Natural killer cell (primary cell): ENCODE results near the gene PHF8. TPM values are rescaled to one million over a fixed set of nuclear protein-coding genes. Genes with fewer than 3 reads are reported as not detected.

ENCODE experiments used
- ATAC-seq, 3 donors: fragments of 150-1000 bp in 2 of 3; fragments of 200-7000 bp in 1 of 3; cut with Tn5 transposase; 1 replicate in 1 of 3; 2 replicates in 2 of 3; pipeline ENCODE4 v1.10.0; 2021; ENCODE audit warnings: mild to moderate bottlenecking in 2 of 3, moderate library complexity in 2 of 3
- DNase-seq, 2 donors: peaks; one replicate each; pipeline versions ENCODE4 v3.0.0 to v3.0.0-alpha.2; 2013 to 2021; ENCODE audit warnings: mixed read lengths in 1 of 2
- H3K27ac ChIP-seq: one replicate; pipeline ENCODE4 v1.5.1; 2013; ENCODE audit warnings: mild to moderate bottlenecking, low read length
- H3K27me3 ChIP-seq: one replicate; pipeline ENCODE4 v1.6.1; 2013; ENCODE audit warnings: low read length; ENCODE audit not compliant: control insufficient read depth, insufficient read depth
- H3K36me3 ChIP-seq: one replicate; pipeline ENCODE4 v1.6.1; 2013; ENCODE audit warnings: low read length; ENCODE audit not compliant: control insufficient read depth, insufficient read depth
- H3K4me1 ChIP-seq: one replicate; pipeline ENCODE4 v1.6.1; 2013; ENCODE audit warnings: low read length; ENCODE audit not compliant: control insufficient read depth, insufficient read depth
- H3K4me3 ChIP-seq: one replicate; pipeline ENCODE4 v1.5.1; 2013; ENCODE audit warnings: low read length
- H3K9me3 ChIP-seq: one replicate; pipeline ENCODE4 v1.6.1; 2013; ENCODE audit warnings: low read length; ENCODE audit not compliant: control insufficient read depth, insufficient read depth
- H3K27ac Mint-ChIP-seq, 2 donors: one replicate each; pipeline ENCODE4 v1.8.0; 2022; ENCODE audit warnings: mild to moderate bottlenecking in 2 of 2, mixed read lengths in 2 of 2, moderate library complexity in 1 of 2
- H3K27me3 Mint-ChIP-seq, 2 donors: one replicate each; pipeline ENCODE4 v1.8.0; 2022; ENCODE audit warnings: low read depth in 2 of 2, mixed read lengths in 2 of 2
- H3K36me3 Mint-ChIP-seq: one replicate; pipeline ENCODE4 v1.8.0; 2022; ENCODE audit warnings: mixed read lengths
- H3K4me1 Mint-ChIP-seq, 2 donors: one replicate each; pipeline ENCODE4 v1.8.0; 2022; ENCODE audit warnings: mixed read lengths in 2 of 2
- H3K4me3 Mint-ChIP-seq: one replicate; pipeline ENCODE4 v1.8.0; 2022; ENCODE audit warnings: mild to moderate bottlenecking, moderate library complexity, mixed read lengths
- H3K9me3 Mint-ChIP-seq, 2 donors: one replicate each; pipeline ENCODE4 v1.8.0; 2022; ENCODE audit warnings: mixed read lengths in 2 of 2
- CTCF ChIP-seq: fragments of 200-600 bp; IDR thresholded peaks from one replicate; pipeline ENCODE4 v1.8.0; 2022; ENCODE audit warnings: antibody characterized with exemption
- WGBS: methylation state at CpG from one replicate; pipeline ENCODE4 v1.1.7; 2013; ENCODE audit warnings: missing lambda C conversion rate; ENCODE audit not compliant: insufficient coverage; 5-methylcytosine and 5-hydroxymethylcytosine counted together
- intact Hi-C: fragments of 100-400 bp; cut with micrococcal nuclease; formaldehyde crosslinking; loops from one replicate; pipeline ENCODE4 v1.14.2; 2022
- total RNA-seq, 4 donors: library from RNA; stranded (reverse); fragments of 120-200 nt in 1 of 4; gene quantifications; one replicate each; pipeline versions ENCODE4 v1.2.3 to v1.2.4, GENCODE V29; 2013 to 2022

Gene PHF8
- total RNA-seq, 3 donors from 2014 or later (not counting 1 experiment from before 2014, with no cell fraction given) = 55.4 to 74.1 (median 72.6) TPM

GRCh38 chrX:54063361-54063760, 19.1 kb upstream of the PHF8 start:
- Mint-ChIP-seq H3K36me3 (no peaks in the 10 kb centered on the region), H3K9me3 (no peaks in the 10 kb centered on the region), H3K27ac (no peak overlapping the region), H3K4me3 (no peak overlapping the region), H3K27me3 (no peaks in the 10 kb centered on the region), H3K4me1 (no peaks in the 10 kb centered on the region)
- intact Hi-C loops = no loop called here
- H3K4me1 ChIP-seq = no peaks in the 10 kb centered on the region
- H3K4me3 ChIP-seq = no peak overlapping the region
- H3K9me3 ChIP-seq = no peaks in the 10 kb centered on the region
- no peak for DNase-seq
- TF ChIP-seq CTCF = no peak
- H3K27me3 ChIP-seq = no peaks in the 10 kb centered on the region
- no peak overlapping the region for H3K27ac ChIP-seq
- H3K36me3 ChIP-seq = no peaks in the 10 kb centered on the region
- ATAC-seq = no peak
- WGBS = 87% methylated on average over 2 of the region's 2 CpGs

GRCh38 chrX:54049801-54050200, 5.5 kb upstream of the PHF8 start:
- 56% methylated on average over 3 of the region's 3 CpGs for WGBS
- no peaks in the 10 kb centered on the region for H3K36me3 ChIP-seq
- ATAC-seq = no peak
- peaks cover 7% of the 10 kb centered on the region for H3K4me1 ChIP-seq
- DNase-seq = no peak
- Mint-ChIP-seq H3K27ac (no peak overlapping the region), H3K36me3 (no peaks in the 10 kb centered on the region), H3K9me3 (no peaks in the 10 kb centered on the region), H3K27me3 (no peaks in the 10 kb centered on the region), H3K4me1 (no peaks in the 10 kb centered on the region), H3K4me3 (no peak overlapping the region)
- no peak for TF ChIP-seq CTCF
- intact Hi-C loops = loop anchor here (10.0 kb wide), 1 partner anchor 395 kb away; the partner anchor contains the start of gene TSR2
- no peak overlapping the region for H3K27ac ChIP-seq
- no peaks in the 10 kb centered on the region for H3K27me3 ChIP-seq
- no peak overlapping the region for H3K4me3 ChIP-seq
- no peaks in the 10 kb centered on the region for H3K9me3 ChIP-seq

GRCh38 chrX:54048412-54048811, 4.1 kb upstream of the PHF8 start:
- no peaks in the 10 kb centered on the region for H3K27me3 Mint-ChIP-seq
- no peak for DNase-seq
- intact Hi-C loops = loop anchor here (10.0 kb wide), 1 partner anchor 396 kb away; the partner anchor contains the start of gene TSR2
- ATAC-seq = no peak
- H3K36me3 Mint-ChIP-seq = no peaks in the 10 kb centered on the region
- Histone ChIP-seq H3K4me3 (no peak overlapping the region), H3K36me3 (no peaks in the 10 kb centered on the region), H3K27me3 (no peaks in the 10 kb centered on the region), H3K4me1 (peaks cover 8% of the 10 kb centered on the region), H3K9me3 (no peaks in the 10 kb centered on the region), H3K27ac (no peak overlapping the region)
- H3K4me1 Mint-ChIP-seq = peaks cover 2 to 3% of the 10 kb centered on the region in 2 donors
- TF ChIP-seq CTCF = no peak
- no peak overlapping the region for H3K27ac Mint-ChIP-seq
- no CpG with 5 or more reads among the region's 1 CpG for WGBS
- no peak overlapping the region for H3K4me3 Mint-ChIP-seq
- H3K9me3 Mint-ChIP-seq = no peaks in the 10 kb centered on the region

GRCh38 chrX:54045563-54046228, 1.4 kb upstream of the PHF8 start:
- WGBS = 96% methylated on average over 12 of the region's 12 CpGs

More at GRCh38 chrX:54045563-54046228, 1.4 kb upstream of the PHF8 start:
- no peak for TF ChIP-seq CTCF
- Histone ChIP-seq H3K27ac (peak overlapping the region; percentile 92), H3K4me3 (no peak overlapping the region), H3K9me3 (no peaks in the 10 kb centered on the region), H3K36me3 (peaks cover 4% of the 10 kb centered on the region), H3K27me3 (no peaks in the 10 kb centered on the region), H3K4me1 (peaks cover 18% of the 10 kb centered on the region)
- DNase-seq (no peak), ATAC-seq (no peak)
- H3K4me1 Mint-ChIP-seq = peaks cover 7 to 8% of the 10 kb centered on the region in 2 donors
- no peaks in the 10 kb centered on the region for H3K36me3 Mint-ChIP-seq
- H3K27ac Mint-ChIP-seq = peak overlapping the region; percentile 91 to 94
- H3K4me3 Mint-ChIP-seq = no peak overlapping the region
- intact Hi-C loops = loop anchor here (2.0 to 10.0 kb wide), 2 partner anchors 361 to 399 kb away; partner anchors contain the start of gene TSR2
- H3K9me3 Mint-ChIP-seq = no peaks in the 10 kb centered on the region
- H3K27me3 Mint-ChIP-seq = no peaks in the 10 kb centered on the region
